Measurements from ENCODE around the gene SETD4.

DNA sequence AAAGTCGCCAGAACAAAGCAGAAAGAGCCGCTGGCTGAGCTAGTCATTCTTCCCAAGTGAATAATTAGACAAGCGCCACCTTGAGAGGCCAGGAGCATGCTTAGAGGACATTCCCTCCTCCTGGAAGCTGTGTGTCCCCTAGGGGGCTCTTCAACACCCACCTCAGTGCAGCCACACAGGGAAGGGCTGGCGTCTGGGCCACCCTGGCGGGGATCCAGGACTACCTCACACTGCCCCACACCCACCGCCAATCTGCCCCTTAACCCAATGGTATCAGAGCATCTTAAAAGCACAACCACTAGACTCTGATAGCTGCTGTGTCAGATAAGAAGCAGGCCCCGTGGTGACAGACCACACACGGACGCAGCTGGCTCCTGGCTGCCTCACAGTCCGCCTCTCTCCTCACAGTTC is 24.9 kb downstream of the SETD4 start:
- TF ChIP-seq, protein P1, sequence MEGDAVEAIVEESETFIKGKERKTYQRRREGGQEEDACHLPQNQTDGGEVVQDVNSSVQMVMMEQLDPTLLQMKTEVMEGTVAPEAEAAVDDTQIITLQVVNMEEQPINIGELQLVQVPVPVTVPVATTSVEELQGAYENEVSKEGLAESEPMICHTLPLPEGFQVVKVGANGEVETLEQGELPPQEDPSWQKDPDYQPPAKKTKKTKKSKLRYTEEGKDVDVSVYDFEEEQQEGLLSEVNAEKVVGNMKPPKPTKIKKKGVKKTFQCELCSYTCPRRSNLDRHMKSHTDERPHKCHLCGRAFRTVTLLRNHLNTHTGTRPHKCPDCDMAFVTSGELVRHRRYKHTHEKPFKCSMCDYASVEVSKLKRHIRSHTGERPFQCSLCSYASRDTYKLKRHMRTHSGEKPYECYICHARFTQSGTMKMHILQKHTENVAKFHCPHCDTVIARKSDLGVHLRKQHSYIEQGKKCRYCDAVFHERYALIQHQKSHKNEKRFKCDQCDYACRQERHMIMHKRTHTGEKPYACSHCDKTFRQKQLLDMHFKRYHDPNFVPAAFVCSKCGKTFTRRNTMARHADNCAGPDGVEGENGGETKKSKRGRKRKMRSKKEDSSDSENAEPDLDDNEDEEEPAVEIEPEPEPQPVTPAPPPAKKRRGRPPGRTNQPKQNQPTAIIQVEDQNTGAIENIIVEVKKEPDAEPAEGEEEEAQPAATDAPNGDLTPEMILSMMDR (IDR thresholded peaks at IDR 0.05): no peak
- no peak for TF ChIP-seq EZH2 (IDR thresholded peaks at IDR 0.05; ENCODE audit: borderline replicate concordance, insufficient read depth, low read depth, low read length, poor library complexity, severe bottlenecking)
